SK-N-DZ (cell line): ENCODE measurements around the gene DCAF17.

Experiments used
- small RNA-seq, 2 experiments: library from RNA; depleted of rRNA; stranded (forward); fragments of <200 nt; gene quantifications; one replicate each; pipeline ENCODE3, GENCODE V24; 2014

Gene DCAF17

Small RNA genes lying within 50 kb of the gene (small RNA-seq; reads per million reads assigned to genes)
- gene AC007969.2: 0 reads per million in 2 experiments
